OCI-LY7 (cell line): ENCODE data around the gene ANK3. TPM values are rescaled to one million over a fixed set of nuclear protein-coding genes. Genes with fewer than 3 reads are reported as not detected.

ENCODE experiments used
- BruUV-seq: library from RNA; stranded (reverse); fragments of 400-500 nt; replicated peaks from 2 replicates; lab custom pipeline; 2021; lab: Mats Ljungman, UMichigan
- CTCF ChIA-PET: fragments of 300-600 bp; sonication (Branson Sonifier 250); formaldehyde crosslinking; loops from one replicate; lab custom pipeline; 2022; ENCODE audit warnings: antibody characterized with exemption; ENCODE audit not compliant: unreplicated experiment; lab: Charles Lee
- POLR2A ChIA-PET: fragments of 300-600 bp; sonication (Branson Sonifier 250); formaldehyde crosslinking; loops from one replicate; lab custom pipeline; 2022; ENCODE audit warnings: antibody characterized with exemption; lab: Charles Lee
- DNase-seq: peaks from one replicate; pipeline ENCODE4 v3.0.0-alpha.2; 2015; ENCODE audit warnings: low spot score
- H2AFZ ChIP-seq: fragments of 200-600 bp; sonication (generic), shearing (Covaris generic); 2 replicates; pipeline ENCODE4 v1.6.1; 2014; ENCODE audit warnings: mild to moderate bottlenecking, antibody characterized with exemption, low read length, moderate library complexity
- H3K27ac ChIP-seq: fragments of 200-600 bp; sonication (generic); 2 replicates; pipeline ENCODE4 v1.5.1; 2014; ENCODE audit warnings: mixed run types, low read depth, mild to moderate bottlenecking, moderate library complexity, low read length, inconsistent platforms; ENCODE audit not compliant: poor library complexity, severe bottlenecking
- H3K36me3 ChIP-seq: fragments of 200-600 bp; sonication (generic); 2 replicates; pipeline ENCODE4 v1.6.1; 2014; ENCODE audit warnings: mild to moderate bottlenecking, antibody characterized with exemption, low read length, moderate library complexity, mixed read lengths; ENCODE audit not compliant: insufficient read depth
- H3K4me1 ChIP-seq: fragments of 200-600 bp; sonication (generic); 2 replicates; pipeline ENCODE4 v1.5.1; 2014; ENCODE audit warnings: mild to moderate bottlenecking, low read length; ENCODE audit not compliant: insufficient read depth, poor library complexity, severe bottlenecking
- H3K4me2 ChIP-seq: fragments of 200-600 bp; sonication (generic); 2 replicates; pipeline ENCODE4 v1.6.1; 2014; ENCODE audit warnings: mild to moderate bottlenecking, low read length
- H3K4me3 ChIP-seq: fragments of 200-600 bp; sonication (generic); 2 replicates; pipeline ENCODE4 v1.5.1; 2014; ENCODE audit warnings: mild to moderate bottlenecking, low read depth, low read length; ENCODE audit not compliant: poor library complexity, severe bottlenecking
- H3K79me2 ChIP-seq: fragments of 200-600 bp; sonication (generic); 2 replicates; pipeline ENCODE4 v1.6.1; 2016; ENCODE audit warnings: low read depth, mild to moderate bottlenecking, low read length, moderate library complexity, mixed read lengths; ENCODE audit not compliant: insufficient read depth
- H3K9me2 ChIP-seq: fragments of 200-600 bp; sonication (generic); 2 replicates; pipeline ENCODE4 v1.6.1; 2016; ENCODE audit warnings: mild to moderate bottlenecking, low read length, mixed read lengths; ENCODE audit not compliant: insufficient read depth
- H3K9me3 ChIP-seq: fragments of 200-600 bp; sonication (generic); 2 replicates; pipeline ENCODE4 v1.6.1; 2014; ENCODE audit warnings: mild to moderate bottlenecking, mixed run types, low read length, mixed read lengths
- H4K20me1 ChIP-seq: fragments of 200-600 bp; sonication (generic); 2 replicates; pipeline ENCODE4 v1.6.1; 2014; ENCODE audit warnings: mild to moderate bottlenecking, antibody characterized with exemption, low read length, moderate library complexity, mixed read lengths; ENCODE audit not compliant: insufficient read depth
- EZH2phosphoT487 ChIP-seq: fragments of 200-600 bp; sonication (generic); IDR thresholded peaks from 2 replicates; pipeline ENCODE4 v1.6.1; 2018; ENCODE audit warnings: low read depth, borderline replicate concordance, mild to moderate bottlenecking, mixed run types, antibody characterized with exemption, low read length, moderate library complexity, mixed read lengths
- intact Hi-C: fragments of 100-400 bp; cut with micrococcal nuclease; formaldehyde crosslinking; loops from one replicate; pipeline ENCODE4 v1.10.0; 2022; ENCODE audit not compliant: unreplicated experiment
- total RNA-seq, 2 experiments: library from RNA; depleted of rRNA in 1 of 2; stranded (reverse); fragments of >200 nt in 1 of 2; shearing (Covaris generic) in 1 of 2; gene quantifications; 2 replicates each; pipeline ENCODE4 v1.2.3, GENCODE V29; 2014 to 2022
- TF ChIP-seq, protein P1 (sequence below): fragments of 200-600 bp; sonication (generic); conservative IDR thresholded peaks from 2 replicates; pipeline ENCODE4 v1.5.1; 2014; ENCODE audit warnings: mild to moderate bottlenecking, antibody characterized with exemption, low read length, moderate library complexity, mixed read lengths

ANK3 gene
- total RNA-seq, 2 experiments from 2014 or later: 0.13 to 0.49 TPM

- peak overlapping the region; percentile 19 for H3K4me3 ChIP-seq
- no TSS peak for BruUV-seq
- H3K36me3 ChIP-seq: no peaks in the 10 kb centered on the region
- no peaks in the 10 kb centered on the region for H4K20me1 ChIP-seq
- ChIA-PET CTCF (no interaction called here), POLR2A (interaction anchor here (0.7 to 2.3 kb wide), 8 partner anchors 9 to 398 kb away, joined by 3 to 25 read pairs (median 3); no protein-coding TSS in a partner anchor)
- no peaks in the 10 kb centered on the region for H3K9me3 ChIP-seq
- peak overlapping the region; percentile 9 for H3K27ac ChIP-seq
- peak overlapping the region; percentile 37 for H3K4me2 ChIP-seq
- intact Hi-C loops: loop anchor here (10.0 kb wide), 3 partner anchors 680 to 1970 kb away; partner anchors contain the start of genes CISD1, IPMK and TFAM
- no peak for TF ChIP-seq EZH2phosphoT487
- TF ChIP-seq, protein P1, sequence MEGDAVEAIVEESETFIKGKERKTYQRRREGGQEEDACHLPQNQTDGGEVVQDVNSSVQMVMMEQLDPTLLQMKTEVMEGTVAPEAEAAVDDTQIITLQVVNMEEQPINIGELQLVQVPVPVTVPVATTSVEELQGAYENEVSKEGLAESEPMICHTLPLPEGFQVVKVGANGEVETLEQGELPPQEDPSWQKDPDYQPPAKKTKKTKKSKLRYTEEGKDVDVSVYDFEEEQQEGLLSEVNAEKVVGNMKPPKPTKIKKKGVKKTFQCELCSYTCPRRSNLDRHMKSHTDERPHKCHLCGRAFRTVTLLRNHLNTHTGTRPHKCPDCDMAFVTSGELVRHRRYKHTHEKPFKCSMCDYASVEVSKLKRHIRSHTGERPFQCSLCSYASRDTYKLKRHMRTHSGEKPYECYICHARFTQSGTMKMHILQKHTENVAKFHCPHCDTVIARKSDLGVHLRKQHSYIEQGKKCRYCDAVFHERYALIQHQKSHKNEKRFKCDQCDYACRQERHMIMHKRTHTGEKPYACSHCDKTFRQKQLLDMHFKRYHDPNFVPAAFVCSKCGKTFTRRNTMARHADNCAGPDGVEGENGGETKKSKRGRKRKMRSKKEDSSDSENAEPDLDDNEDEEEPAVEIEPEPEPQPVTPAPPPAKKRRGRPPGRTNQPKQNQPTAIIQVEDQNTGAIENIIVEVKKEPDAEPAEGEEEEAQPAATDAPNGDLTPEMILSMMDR: no peak
- peak overlapping the region; percentile 83; the same call in 1 of the 2 replicates for H2AFZ ChIP-seq
- H3K4me1 ChIP-seq: peaks cover 96% of the 10 kb centered on the region
- no peak for DNase-seq
- H3K9me2 ChIP-seq: no peaks in the 10 kb centered on the region
- no peaks in the 10 kb centered on the region for H3K79me2 ChIP-seq
Observed at GRCh38 chr10:60234551-60234950, 155.1 kb downstream of the ANK3 start.

DNA sequence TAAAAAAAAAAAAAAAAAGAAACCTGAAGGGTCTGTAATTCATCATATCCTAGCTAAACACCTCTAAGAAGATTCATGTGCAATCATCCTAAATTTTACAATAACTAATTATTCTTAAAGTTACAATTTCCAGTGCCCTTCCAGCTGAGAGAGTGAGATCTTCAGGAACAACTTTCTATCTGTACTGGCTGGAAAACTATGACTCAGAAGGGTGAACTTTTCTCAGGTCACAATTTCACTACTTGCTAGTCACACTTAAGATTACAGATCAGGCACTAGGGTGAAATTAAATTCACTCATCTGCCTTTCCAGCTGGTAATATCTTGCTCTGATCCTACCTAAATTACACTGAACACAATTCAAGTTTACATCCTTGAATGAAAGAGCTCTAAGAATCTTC, 158.8 kb downstream of the ANK3 start:
- TF ChIP-seq EZH2phosphoT487: no peak
- TF ChIP-seq, protein P1: no peak
- POLR2A ChIA-PET: interaction anchor here (0.6 to 3.4 kb wide), 7 partner anchors 7 to 122 kb away, joined by 3 to 25 read pairs (median 4); no protein-coding TSS in a partner anchor
- peaks cover 5% of the 10 kb centered on the region; the same call in 1 of the 2 replicates for H3K79me2 ChIP-seq
- no peak for DNase-seq
- H4K20me1 ChIP-seq: no peaks in the 10 kb centered on the region
- H3K36me3 ChIP-seq: no peaks in the 10 kb centered on the region
- no peak overlapping the region for H3K27ac ChIP-seq
- CTCF ChIA-PET: interaction anchor here (0.6 to 1.8 kb wide), 4 partner anchors 7 to 399 kb away, joined by 3 to 7 read pairs (median 4); no protein-coding TSS in a partner anchor
- peaks cover 73% of the 10 kb centered on the region for H3K4me1 ChIP-seq
- peak overlapping the region; percentile 78 for H2AFZ ChIP-seq
- intact Hi-C loops: loop anchor here (10.0 kb wide), 3 partner anchors 684 to 1966 kb away; partner anchors contain the start of genes CISD1, IPMK and TFAM
- H3K4me2 ChIP-seq: peak overlapping the region; percentile 24
- no TSS peak for BruUV-seq
- H3K4me3 ChIP-seq: no peak overlapping the region
- no peaks in the 10 kb centered on the region for H3K9me2 ChIP-seq
- no peaks in the 10 kb centered on the region for H3K9me3 ChIP-seq

- CTCF ChIA-PET: no interaction called here
Observed at GRCh38 chr10:60224066-60224705, 165.5 kb downstream of the ANK3 start.

More at GRCh38 chr10:60224066-60224705, 165.5 kb downstream of the ANK3 start:
- no peaks in the 10 kb centered on the region for H4K20me1 ChIP-seq
- no peak overlapping the region for H3K4me3 ChIP-seq
- no peaks in the 10 kb centered on the region for H3K36me3 ChIP-seq
- intact Hi-C loops: no loop called here
- POLR2A ChIA-PET: interaction anchor here (0.7 to 2.9 kb wide), 7 partner anchors 10 to 25 kb away, joined by 3 to 13 read pairs (median 6); no protein-coding TSS in a partner anchor
- no peaks in the 10 kb centered on the region for H3K9me3 ChIP-seq
- BruUV-seq: no TSS peak
- no peak for TF ChIP-seq EZH2phosphoT487
- TF ChIP-seq, protein P1: no peak
- H3K4me2 ChIP-seq: no peak overlapping the region
- peaks cover 3% of the 10 kb centered on the region; the same call in 1 of the 2 replicates for H3K79me2 ChIP-seq
- no peak overlapping the region for H3K27ac ChIP-seq
- no peaks in the 10 kb centered on the region for H3K9me2 ChIP-seq
- peaks cover 8% of the 10 kb centered on the region for H3K4me1 ChIP-seq
- H2AFZ ChIP-seq: no peak overlapping the region
- DNase-seq: no peak
